HepG2 (cell line): ENCODE results near the gene RPS6KB1. TPM values are rescaled to one million over a fixed set of nuclear protein-coding genes. Genes with fewer than 3 reads are reported as not detected.

Experiments used
- ELF1 ChIP-seq: sonication (generic); formaldehyde crosslinking; IDR thresholded peaks from 2 replicates; pipeline ENCODE4 v1.4.0; 2020; ENCODE audit warnings: missing genetic modification reagents
- EZH2 ChIP-seq: conservative IDR thresholded peaks from 2 replicates; pipeline ENCODE4 v1.6.1; 2012; ENCODE audit warnings: mild to moderate bottlenecking, low read depth, low read length, moderate library complexity
- FOXM1 ChIP-seq: sonication (generic); formaldehyde crosslinking; IDR thresholded peaks from 2 replicates; pipeline ENCODE4 v1.5.0; 2020; ENCODE audit warnings: missing genetic modification reagents
- GRHL1 ChIP-seq: sonication (generic); formaldehyde crosslinking; conservative IDR thresholded peaks from 2 replicates; pipeline ENCODE4 v1.8.0; 2022; ENCODE audit warnings: missing genetic modification reagents
- IKZF1 ChIP-seq: fragments of 450-650 bp; IDR thresholded peaks from 2 replicates; pipeline ENCODE4 v1.7.1; 2016
- NRL ChIP-seq: sonication (generic); formaldehyde crosslinking; IDR thresholded peaks from 2 replicates; pipeline ENCODE4 v1.5.0; 2020; ENCODE audit warnings: missing genetic modification reagents, mild to moderate bottlenecking, moderate library complexity, borderline replicate concordance
- POGZ ChIP-seq: sonication (generic); formaldehyde crosslinking; IDR thresholded peaks from 2 replicates; pipeline ENCODE4 v1.4.0; 2020; ENCODE audit warnings: mild to moderate bottlenecking, missing genetic modification reagents
- RBAK ChIP-seq: sonication (generic); formaldehyde crosslinking; IDR thresholded peaks from 2 replicates; pipeline ENCODE4 v1.5.1; 2020; ENCODE audit warnings: mild to moderate bottlenecking, missing genetic modification reagents
- RFXAP ChIP-seq: sonication (generic); formaldehyde crosslinking; IDR thresholded peaks from 2 replicates; pipeline ENCODE4 v1.4.0; 2020; ENCODE audit warnings: missing genetic modification reagents, borderline replicate concordance
- SALL1 ChIP-seq: sonication (generic); formaldehyde crosslinking; IDR thresholded peaks from 2 replicates; pipeline ENCODE4 v1.8.0; 2022; ENCODE audit warnings: mild to moderate bottlenecking, missing genetic modification reagents
- SP140L ChIP-seq: sonication (generic); formaldehyde crosslinking; IDR thresholded peaks from 2 replicates; pipeline ENCODE4 v1.4.0; 2020; ENCODE audit warnings: missing genetic modification reagents, borderline replicate concordance
- TRIM22 ChIP-seq: fragments of 450-650 bp; IDR thresholded peaks from 2 replicates; pipeline ENCODE4 v1.6.1; 2017
- YEATS4 ChIP-seq: sonication (generic); formaldehyde crosslinking; IDR thresholded peaks from 2 replicates; pipeline ENCODE4 v1.4.0; 2020; ENCODE audit warnings: missing genetic modification reagents, borderline replicate concordance
- ZBTB44 ChIP-seq: sonication (generic); formaldehyde crosslinking; IDR thresholded peaks from 2 replicates; pipeline ENCODE4 v1.4.0; 2020; ENCODE audit warnings: missing genetic modification reagents
- ZNF205 ChIP-seq: IDR thresholded peaks from 2 replicates; pipeline ENCODE4 v1.6.1; 2018; ENCODE audit warnings: missing biosample characterization, missing genetic modification reagents
- ZNF326 ChIP-seq: sonication (generic); formaldehyde crosslinking; IDR thresholded peaks from 2 replicates; pipeline ENCODE4 v1.4.0; 2020; ENCODE audit warnings: missing genetic modification reagents, borderline replicate concordance
- ZNF333 ChIP-seq: sonication (generic); formaldehyde crosslinking; IDR thresholded peaks from 2 replicates; pipeline ENCODE4 v1.4.0; 2020; ENCODE audit warnings: mild to moderate bottlenecking, missing genetic modification reagents, borderline replicate concordance
- ZNF451 ChIP-seq: sonication (generic); formaldehyde crosslinking; IDR thresholded peaks from 2 replicates; pipeline ENCODE4 v1.5.0; 2020; ENCODE audit warnings: mild to moderate bottlenecking, missing genetic modification reagents
- ZNF574 ChIP-seq: sonication (generic); formaldehyde crosslinking; IDR thresholded peaks from 2 replicates; pipeline ENCODE4 v1.4.0; 2020; ENCODE audit warnings: missing genetic modification reagents
- polyA plus RNA-seq, 8 experiments: library from polyadenylated mRNA; depleted of rRNA in 3 of 8; stranded (reverse) in 7 of 8; unstranded in 1 of 8; fragments of >200 nt; fragmentation: Illumina TruSeq in 4 of 8; extraction: Trizol in 4 of 8; gene quantifications; 2 replicates each; pipeline versions ENCODE4 v1.2.1 to v1.2.3, GENCODE V29; 2011 to 2016; ENCODE audit warnings: low read depth in 4 of 8, missing spikeins in 1 of 8, mixed read lengths in 1 of 8; ENCODE audit not compliant: insufficient read depth in 1 of 8
- total RNA-seq, 5 experiments: library from RNA; depleted of rRNA; stranded (reverse); fragments of >200 nt; fragmentation: Illumina TruSeq; extraction: Trizol; gene quantifications; 2 replicates each; pipeline ENCODE4 v1.2.3, GENCODE V29; 2016; ENCODE audit warnings: low read depth in 1 of 5
- TF ChIP-seq, protein P1 (sequence below): sonication (generic); formaldehyde crosslinking; IDR thresholded peaks from 2 replicates; pipeline ENCODE4 v1.4.0; 2020; ENCODE audit warnings: missing genetic modification reagents

The RPS6KB1 gene
- total and polyA plus RNA-seq, 2 of the 13 experiments (the other 11 are each of a cell fraction or from before 2014, with no cell fraction given), result 16.5 to 42.2 TPM

DNA sequence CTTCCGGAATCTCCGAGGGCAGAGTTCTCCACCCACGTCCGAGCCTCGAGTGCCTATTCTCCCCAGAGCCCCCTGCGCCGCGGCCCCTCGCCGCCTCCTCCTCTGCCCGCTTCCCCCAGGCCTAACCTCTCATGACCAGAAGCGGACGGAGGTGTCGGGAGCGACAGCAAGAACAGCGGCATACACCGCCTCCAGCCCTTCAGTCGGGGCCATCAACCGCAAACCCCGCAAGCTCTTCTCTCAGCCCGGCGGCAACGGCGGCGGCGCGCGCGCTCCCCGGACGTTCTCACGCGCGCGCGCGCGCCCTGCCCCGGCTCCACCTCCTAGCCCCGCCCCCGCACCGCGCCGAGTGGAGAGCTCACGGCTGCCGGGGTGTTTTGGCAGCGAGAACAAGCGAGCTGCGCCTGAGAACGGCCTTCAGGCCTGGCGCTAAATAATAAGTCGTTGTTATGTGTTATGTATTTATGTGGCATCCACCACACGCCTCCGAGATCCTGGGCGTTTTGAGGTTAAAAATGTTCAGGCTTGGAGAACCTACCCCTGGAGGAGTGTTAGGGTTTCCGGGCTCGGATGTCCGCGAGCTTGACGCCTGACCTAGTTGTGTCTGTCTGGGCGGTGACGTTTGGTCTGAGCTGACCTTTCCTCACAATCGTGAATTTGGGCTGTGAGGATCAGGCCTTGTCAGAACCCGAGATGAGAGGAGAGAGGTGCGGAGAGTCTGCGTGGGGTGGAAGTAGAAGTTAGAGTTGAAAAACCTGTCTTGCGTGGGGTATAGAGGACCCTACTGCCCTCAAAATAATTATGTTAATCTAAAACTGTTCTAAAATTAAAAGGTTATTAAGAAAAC, 71.8 kb downstream of the RPS6KB1 start, which contains the start of gene RNFT1 (continued):
- TF ChIP-seq ZNF574 (CRISPR knock-in tag), result peak; percentile 72
- TF ChIP-seq TRIM22, result no peak
- no peak; the same call in 1 of the 2 replicates for TF ChIP-seq NRL
- peak; percentile 62; the same call in 1 of the 2 replicates for TF ChIP-seq ZNF333
- TF ChIP-seq SALL1, result peak; percentile 64
- no peak for TF ChIP-seq ZBTB44 (CRISPR knock-in tag)
- peak; percentile 82; the same call in 1 of the 2 replicates for TF ChIP-seq ZNF205 (CRISPR knock-in tag)
- no peak for TF ChIP-seq IKZF1
- no peak for TF ChIP-seq FOXM1 (CRISPR knock-in tag)
- peak; percentile 48; the same call in 1 of the 2 replicates for TF ChIP-seq POGZ
- no peak for TF ChIP-seq SP140L (CRISPR knock-in tag)
- TF ChIP-seq GRHL1, result no peak
- TF ChIP-seq RFXAP (CRISPR knock-in tag), result peak; percentile 59; the same call in 1 of the 2 replicates
- TF ChIP-seq ZNF326 (CRISPR knock-in tag), result 0 out of 2 replicates have a peak, but pooled peaks have one; percentile 7
- TF ChIP-seq RBAK (CRISPR knock-in tag), result no peak
- TF ChIP-seq ZNF451, result 0 out of 2 replicates have a peak, but pooled peaks have one; percentile 28
- TF ChIP-seq, protein P1, sequence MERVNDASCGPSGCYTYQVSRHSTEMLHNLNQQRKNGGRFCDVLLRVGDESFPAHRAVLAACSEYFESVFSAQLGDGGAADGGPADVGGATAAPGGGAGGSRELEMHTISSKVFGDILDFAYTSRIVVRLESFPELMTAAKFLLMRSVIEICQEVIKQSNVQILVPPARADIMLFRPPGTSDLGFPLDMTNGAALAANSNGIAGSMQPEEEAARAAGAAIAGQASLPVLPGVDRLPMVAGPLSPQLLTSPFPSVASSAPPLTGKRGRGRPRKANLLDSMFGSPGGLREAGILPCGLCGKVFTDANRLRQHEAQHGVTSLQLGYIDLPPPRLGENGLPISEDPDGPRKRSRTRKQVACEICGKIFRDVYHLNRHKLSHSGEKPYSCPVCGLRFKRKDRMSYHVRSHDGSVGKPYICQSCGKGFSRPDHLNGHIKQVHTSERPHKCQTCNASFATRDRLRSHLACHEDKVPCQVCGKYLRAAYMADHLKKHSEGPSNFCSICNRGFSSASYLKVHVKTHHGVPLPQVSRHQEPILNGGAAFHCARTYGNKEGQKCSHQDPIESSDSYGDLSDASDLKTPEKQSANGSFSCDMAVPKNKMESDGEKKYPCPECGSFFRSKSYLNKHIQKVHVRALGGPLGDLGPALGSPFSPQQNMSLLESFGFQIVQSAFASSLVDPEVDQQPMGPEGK (CRISPR knock-in tag), result 0 out of 2 replicates have a peak, but pooled peaks have one; percentile 36
- TF ChIP-seq EZH2, result no peak
- TF ChIP-seq ELF1, result no peak
- TF ChIP-seq YEATS4 (CRISPR knock-in tag), result peak; percentile 79
